Measurements from ENCODE around the gene ZFP28.

The ZFP28 gene

GRCh38 chr19:56596676-56597075 is 57.9 kb downstream of the ZFP28 start:
- no peak for DNase-seq

DNA sequence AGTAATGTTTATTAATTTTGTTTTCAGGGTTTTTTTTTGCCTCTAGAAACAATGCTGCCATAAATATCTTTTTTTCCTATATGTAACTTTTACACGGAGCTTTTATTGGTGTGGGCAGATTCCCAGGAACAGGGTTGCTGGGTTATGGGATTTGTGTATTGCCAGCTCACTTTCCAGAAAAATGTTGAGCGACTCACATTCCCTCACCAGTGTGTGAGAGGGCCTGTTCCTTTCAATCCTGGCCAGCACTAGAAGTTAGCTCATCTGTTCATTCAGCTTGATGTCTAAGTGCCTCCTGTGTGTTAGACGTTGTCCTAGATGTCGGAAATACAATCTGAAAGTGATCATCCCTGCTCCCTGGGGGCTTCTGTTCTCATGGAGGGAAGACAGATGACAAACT is 58.9 kb downstream of the ZFP28 start:
- DNase-seq = no peak

- no peak for DNase-seq
These were observed 62.6 kb downstream of the ZFP28 start for GRCh38 chr19:56601375-56601774.

GRCh38 chr19:56603829-56604228 is 65.1 kb downstream of the ZFP28 start:
- DNase-seq = no peak

All from NCI-H1092 treated with DMSO at 0.1 percent for 48 hours (cell line).